H1 (cell line): ENCODE data around the gene GNAQ. TPM values are rescaled to one million over a fixed set of nuclear protein-coding genes. Genes with fewer than 3 reads are reported as not detected.

Experiments
- CTCF ChIA-PET: fragments of 300-600 bp; sonication (Branson Sonifier 250); formaldehyde crosslinking; loops from one replicate; lab custom pipeline; 2021; ENCODE audit not compliant: partially characterized antibody; lab: Charles Lee
- POLR2A ChIA-PET: fragments of 300-600 bp; sonication (Branson Sonifier 250); formaldehyde crosslinking; loops from one replicate; lab custom pipeline; 2021; ENCODE audit warnings: inconsistent platforms; ENCODE audit not compliant: partially characterized antibody; lab: Charles Lee
- DNase-seq, 2 experiments: peaks; one replicate each; pipeline versions ENCODE4 v3.0.0 to v3.0.0-alpha.2; 2010 to 2022; ENCODE audit warnings: low spot score in 2 of 2, low read depth in 1 of 2, mixed read lengths in 1 of 2
- FAIRE-seq: peaks from 2 replicates; lab custom pipeline; 2011; peaks lifted over from hg19 to GRCh38; lab: Jason Lieb, UNC
- H2AFZ ChIP-seq: 2 replicates; pipeline ENCODE4 v1.8.1; 2012; ENCODE audit warnings: low read length, inconsistent platforms
- H2AK5ac ChIP-seq: 2 replicates; pipeline ENCODE4 v1.6.1; 2013; ENCODE audit warnings: low read depth, low read length
- H2BK120ac ChIP-seq: replicated peaks from 2 replicates; pipeline ENCODE3; 2013; ENCODE audit warnings: low read depth, low read length, inconsistent platforms
- H2BK12ac ChIP-seq: 2 replicates; pipeline ENCODE4 v1.6.1; 2013; ENCODE audit warnings: low read depth, low read length
- H2BK15ac ChIP-seq: 2 replicates; pipeline ENCODE4 v1.6.1; 2013; ENCODE audit warnings: low read length
- H2BK20ac ChIP-seq: 2 replicates; pipeline ENCODE4 v1.6.1; 2013; ENCODE audit warnings: low read length
- H2BK5ac ChIP-seq: 2 replicates; pipeline ENCODE4 v1.6.1; 2013; ENCODE audit warnings: low read depth, low read length
- H3K14ac ChIP-seq: 2 replicates; pipeline ENCODE4 v1.6.1; 2013; ENCODE audit warnings: inconsistent platforms; ENCODE audit not compliant: insufficient read length
- H3K18ac ChIP-seq: 2 replicates; pipeline ENCODE4 v1.6.1; 2013; ENCODE audit warnings: low read length; ENCODE audit errors: extremely low read depth
- H3K23ac ChIP-seq: 2 replicates; pipeline ENCODE4 v1.6.1; 2013; ENCODE audit warnings: inconsistent platforms; ENCODE audit not compliant: insufficient read length
- H3K23me2 ChIP-seq: 2 replicates; pipeline ENCODE4 v1.6.1; 2013; ENCODE audit warnings: low read depth, low read length
- H3K27ac ChIP-seq: 2 replicates; pipeline ENCODE4 v1.6.1; 2011; ENCODE audit warnings: low read depth, low read length, inconsistent platforms
- H3K27me3 ChIP-seq, 4 experiments: replicated peaks in 1 of 4; 1 replicate in 1 of 4; 2 replicates in 3 of 4; pipeline versions ENCODE4 v1.6.1 to v1.8.1; 2011 to 2013; ENCODE audit warnings: low read length in 3 of 4, mild to moderate bottlenecking in 3 of 4, inconsistent platforms in 2 of 4, mixed read lengths in 2 of 4, moderate library complexity in 1 of 4; ENCODE audit not compliant: control insufficient read depth in 3 of 4, insufficient read depth in 3 of 4; ENCODE audit errors: extremely low read depth in 1 of 4
- H3K36me3 ChIP-seq, 4 experiments: 2 replicates each; pipeline versions ENCODE4 v1.6.1 to v1.8.1; 2011 to 2013; ENCODE audit warnings: mild to moderate bottlenecking in 4 of 4, low read length in 3 of 4, moderate library complexity in 2 of 4, control low read depth in 1 of 4, inconsistent platforms in 1 of 4; ENCODE audit not compliant: insufficient read depth in 4 of 4, control insufficient read depth in 2 of 4
- H3K4ac ChIP-seq: replicated peaks from 2 replicates; pipeline ENCODE3; 2013; ENCODE audit warnings: low read length, low read depth, mixed read lengths, inconsistent platforms; ENCODE audit not compliant: insufficient read length
- H3K4me1 ChIP-seq, 4 experiments: replicated peaks in 1 of 4; 1 replicate in 1 of 4; 2 replicates in 3 of 4; pipeline versions ENCODE4 v1.6.1 to v1.8.1; 2011 to 2013; ENCODE audit warnings: low read length in 3 of 4, inconsistent platforms in 2 of 4, mixed read lengths in 1 of 4; ENCODE audit not compliant: insufficient read depth in 4 of 4, control insufficient read depth in 3 of 4
- H3K4me2 ChIP-seq, 2 experiments: 2 replicates each; pipeline versions ENCODE4 v1.6.1 to v1.8.1; 2011 to 2013; ENCODE audit warnings: low read depth in 2 of 2, low read length in 2 of 2, control low read depth in 1 of 2, inconsistent platforms in 1 of 2, mild to moderate bottlenecking in 1 of 2; ENCODE audit not compliant: insufficient read depth in 1 of 2
- H3K4me3 ChIP-seq, 4 experiments: fragments of 200-600, 300-600 bp in 1 of 4; sonication (generic), shearing (Covaris generic), sonication (Bioruptor Twin) in 1 of 4; 2 replicates each; pipeline versions ENCODE4 v1.5.1 to v1.8.1; 2011 to 2016; ENCODE audit warnings: low read length in 4 of 4, low read depth in 3 of 4, control low read depth in 2 of 4, inconsistent platforms in 2 of 4, mild to moderate bottlenecking in 2 of 4, mixed read lengths in 1 of 4, moderate library complexity in 1 of 4; ENCODE audit not compliant: insufficient read depth in 2 of 4; ENCODE audit errors: extremely low read depth in 1 of 4
- H3K56ac ChIP-seq: replicated peaks from 2 replicates; pipeline ENCODE3; 2013; ENCODE audit warnings: low read depth, mild to moderate bottlenecking, mixed read lengths, low read length, inconsistent platforms; ENCODE audit not compliant: insufficient read length
- H3K79me1 ChIP-seq: 2 replicates; pipeline ENCODE4 v1.6.1; 2013; ENCODE audit warnings: low read depth, low read length, control low read depth
- H3K79me2 ChIP-seq, 2 experiments: 2 replicates each; pipeline versions ENCODE4 v1.6.1 to v1.8.1; 2012 to 2013; ENCODE audit warnings: low read length in 2 of 2, mild to moderate bottlenecking in 2 of 2, inconsistent platforms in 1 of 2; ENCODE audit not compliant: insufficient read depth in 2 of 2, control insufficient read depth in 1 of 2
- H3K9ac ChIP-seq, 4 experiments: replicated peaks in 1 of 4; 1 replicate in 1 of 4; 2 replicates in 3 of 4; pipeline versions ENCODE4 v1.6.1 to v1.8.1; 2011 to 2013; ENCODE audit warnings: low read depth in 3 of 4, low read length in 3 of 4, control low read depth in 2 of 4, mild to moderate bottlenecking in 2 of 4, moderate library complexity in 2 of 4, inconsistent platforms in 1 of 4; ENCODE audit errors: extremely low read depth in 1 of 4
- H3K9me3 ChIP-seq, 2 experiments: 2 replicates each; pipeline versions ENCODE4 v1.6.1 to v1.8.1; 2012 to 2013; ENCODE audit warnings: mild to moderate bottlenecking in 2 of 2, moderate library complexity in 2 of 2, control low read depth in 1 of 2, inconsistent platforms in 1 of 2, low read depth in 1 of 2, low read length in 1 of 2, mixed read lengths in 1 of 2; ENCODE audit not compliant: insufficient read depth in 2 of 2
- H4K20me1 ChIP-seq, 2 experiments: replicated peaks in 1 of 2; 2 replicates each; pipeline versions ENCODE3 to v1.8.1; 2011 to 2013; ENCODE audit warnings: inconsistent platforms in 2 of 2, low read length in 2 of 2, mild to moderate bottlenecking in 1 of 2; ENCODE audit not compliant: insufficient read depth in 2 of 2, control insufficient read depth in 1 of 2
- H4K5ac ChIP-seq: 2 replicates; pipeline ENCODE4 v1.6.1; 2013; ENCODE audit warnings: low read length, low read depth, mixed read lengths, inconsistent platforms; ENCODE audit not compliant: insufficient read length
- H4K8ac ChIP-seq: 2 replicates; pipeline ENCODE4 v1.8.0; 2013; ENCODE audit warnings: mild to moderate bottlenecking, moderate library complexity, low read length, inconsistent platforms; ENCODE audit not compliant: insufficient read depth; ENCODE audit errors: extremely low read depth
- H4K91ac ChIP-seq: replicated peaks from 2 replicates; pipeline ENCODE3; 2013; ENCODE audit warnings: low read length, mixed read lengths, inconsistent platforms; ENCODE audit not compliant: insufficient read length
- ATF2 ChIP-seq: IDR thresholded peaks from 2 replicates; pipeline ENCODE4 v1.6.1; 2012; ENCODE audit warnings: low read length, inconsistent platforms
- CREB1 ChIP-seq: IDR thresholded peaks from 2 replicates; pipeline ENCODE4 v1.6.1; 2012; ENCODE audit warnings: inconsistent platforms
- EP300 ChIP-seq, 2 experiments: IDR thresholded peaks; 1 replicate in 1 of 2; 2 replicates in 1 of 2; pipeline ENCODE4 v1.6.1; 2011 to 2012; ENCODE audit warnings: low read depth in 2 of 2, low read length in 2 of 2, mild to moderate bottlenecking in 2 of 2, borderline replicate concordance in 1 of 2, inconsistent platforms in 1 of 2, moderate library complexity in 1 of 2
- PHF8 ChIP-seq: fragments of 200-600 bp; sonication (generic); conservative IDR thresholded peaks from 2 replicates; pipeline ENCODE4 v1.7.1; 2012; ENCODE audit warnings: low read depth, mild to moderate bottlenecking, inconsistent platforms, low read length, moderate library complexity
- POU5F1 ChIP-seq: IDR thresholded peaks from 2 replicates; pipeline ENCODE4 v1.6.1; 2011; ENCODE audit warnings: low read depth, mild to moderate bottlenecking, low read length, moderate library complexity
- TAF1 ChIP-seq: IDR thresholded peaks from 2 replicates; pipeline ENCODE4 v1.6.1; 2011; ENCODE audit warnings: mild to moderate bottlenecking, low read depth, low read length
- ZNF274 ChIP-seq: IDR thresholded peaks from 2 replicates; pipeline ENCODE4 v1.7.0; 2012; ENCODE audit warnings: low read length, borderline replicate concordance; ENCODE audit errors: extremely low read depth
- WGBS, 2 experiments: shearing (Covaris generic) in 1 of 2; methylation state at CpG; one replicate each; pipeline versions ENCODE4 v1.1.6 to v1.1.7; 2013 to 2015; ENCODE audit warnings: low lambda C conversion rate in 2 of 2, mixed read lengths in 2 of 2, inconsistent platforms in 1 of 2, low coverage in 1 of 2, missing lambda C conversion rate in 1 of 2; ENCODE audit not compliant: insufficient replicate concordance in 2 of 2, insufficient coverage in 1 of 2, insufficient read length in 1 of 2; ENCODE audit errors: extremely low coverage in 1 of 2, missing lambda C conversion rate in 1 of 2; 5-methylcytosine and 5-hydroxymethylcytosine counted together
- polyA plus RNA-seq, 7 experiments: library from polyadenylated mRNA; depleted of rRNA in 3 of 7; stranded (reverse) in 5 of 7; unstranded in 2 of 7; fragments of >200 nt in 5 of 7; fragments of 200-250 nt in 2 of 7; gene quantifications; 1 replicate in 5 of 7; 2 replicates in 1 of 7; 4 replicates in 1 of 7; pipeline versions ENCODE4 v1.2.1 to v1.2.3, GENCODE V29; 2011 to 2013; ENCODE audit warnings: missing spikeins in 2 of 7, mixed read lengths in 2 of 7
- total RNA-seq: library from RNA; stranded (reverse); fragmentation: NEBNext Ultra II Directional; extraction: Animal tissue kit (Norgen Biotek cat#: 25700); gene quantifications from 2 replicates; pipeline ENCODE4 v1.2.1, GENCODE V29; 2021

The GNAQ gene
- total and polyA plus RNA-seq, 2 of the 8 experiments (the other 6 are each of a cell fraction or from before 2014, with no cell fraction given): 22.8 to 63.8 TPM

- Histone ChIP-seq H2AFZ (no peak overlapping the region), H2BK5ac (no peak overlapping the region), H3K4me2 (no peak overlapping the region), H3K56ac (no peak overlapping the region), H3K18ac (no peak overlapping the region), H2AK5ac (no peak overlapping the region), H3K4me3 (no peak overlapping the region), H3K27ac (no peak overlapping the region), H4K8ac (no peak overlapping the region), H3K23ac (no peak overlapping the region), H4K91ac (no peak overlapping the region), H3K79me2 (no peaks in the 10 kb centered on the region), H3K9ac (no peak overlapping the region), H3K4me1 (no peaks in the 10 kb centered on the region), H2BK120ac (no peak overlapping the region), H4K20me1 (peaks cover 0 to 1% of the 10 kb centered on the region in 2 experiments), H3K27me3 (no peaks in the 10 kb centered on the region), H3K23me2 (no peaks in the 10 kb centered on the region), H3K14ac (no peak overlapping the region), H2BK20ac (no peak overlapping the region), H3K4ac (no peak overlapping the region), H2BK12ac (no peak overlapping the region), H3K79me1 (no peaks in the 10 kb centered on the region), H3K9me3 (peaks cover 0 to 5% of the 10 kb centered on the region in 2 experiments; a peak in 2 of 4 replicates), H2BK15ac (no peak overlapping the region), H4K5ac (no peak overlapping the region), H3K36me3 (peaks cover 0 to 6% (median 0%) of the 10 kb centered on the region in 4 experiments; a peak in 1 of 8 replicates)
- ChIA-PET CTCF (interaction anchor here (0.6 to 1.5 kb wide), 8 partner anchors 10 to 321 kb away, joined by 3 to 4 read pairs (median 3); no protein-coding TSS in a partner anchor), POLR2A (no interaction called here)
- WGBS, 2 experiments: 92% methylated on average over 4 of the region's 4 CpGs; no CpG with 5 or more reads in 1 of the 2 experiments
- DNase-seq (no peak), FAIRE-seq (no peak)
- no peak for TF ChIP-seq ATF2
- TF ChIP-seq ZNF274: no peak
- TF ChIP-seq EP300 (IDR thresholded peaks at IDR 0.05; ENCODE audit: borderline replicate concordance in 1 of 2, low read depth in 2 of 2, low read length in 2 of 2): no peak
- no peak for TF ChIP-seq POU5F1
- no peak for TF ChIP-seq PHF8
- no peak for TF ChIP-seq TAF1
- TF ChIP-seq CREB1: no peak
Observed at GRCh38 chr9:77763566-77763965, 268.0 kb downstream of the GNAQ start.
